ENCODE measurements around the gene EPOP.

EPOP gene

GRCh38 chr17:38673707-38674013 lies 1.1 kb downstream of the EPOP start:
- no peak for DNase-seq (ENCODE audit: extremely low read depth, low read depth)
- no peak for TF ChIP-seq CTCF (IDR thresholded peaks at IDR 0.05; ENCODE audit: low read depth, low read length, missing control alignments)
- peak overlapping the region; percentile 58 for H3K4me3 ChIP-seq (replicated peaks; ENCODE audit: low read depth, low read length)

GRCh38 chr17:38672788-38673706 lies 1.7 kb downstream of the EPOP start:
- peak overlapping the region; percentile 58 for H3K4me3 ChIP-seq (replicated peaks; ENCODE audit: low read depth, low read length)
- no peak for TF ChIP-seq CTCF (IDR thresholded peaks at IDR 0.05; ENCODE audit: low read depth, low read length, missing control alignments)
- DNase-seq (ENCODE audit: extremely low read depth, low read depth), result no peak

- no peak overlapping the region for H3K4me3 ChIP-seq (replicated peaks; ENCODE audit: low read depth, low read length)
- no peak for TF ChIP-seq CTCF (IDR thresholded peaks at IDR 0.05; ENCODE audit: low read depth, low read length, missing control alignments)
- no peak for DNase-seq (ENCODE audit: extremely low read depth, low read depth)
Measured at GRCh38 chr17:38671939-38672720, 2.6 kb downstream of the EPOP start.

GRCh38 chr17:38669520-38669919 lies 5.2 kb downstream of the EPOP start:
- no peak for TF ChIP-seq CTCF (IDR thresholded peaks at IDR 0.05; ENCODE audit: low read depth, low read length, missing control alignments)
- DNase-seq (ENCODE audit: extremely low read depth, low read depth), result no peak
- H3K4me3 ChIP-seq (replicated peaks; ENCODE audit: low read depth, low read length), result no peak overlapping the region

- DNase-seq (ENCODE audit: extremely low read depth, low read depth), result no peak
- TF ChIP-seq CTCF (IDR thresholded peaks at IDR 0.05; ENCODE audit: low read depth, low read length, missing control alignments), result no peak
- no peak overlapping the region for H3K4me3 ChIP-seq (replicated peaks; ENCODE audit: low read depth, low read length)
Measured at GRCh38 chr17:38667787-38668122, 7.0 kb downstream of the EPOP start.

- peak; percentile 100 for TF ChIP-seq CTCF (IDR thresholded peaks at IDR 0.05; ENCODE audit: low read depth, low read length, missing control alignments)
- no peak overlapping the region for H3K4me3 ChIP-seq (replicated peaks; ENCODE audit: low read depth, low read length)
- DNase-seq (ENCODE audit: extremely low read depth, low read depth), result peak; percentile 35
Measured at GRCh38 chr17:38667099-38667786, 7.5 kb downstream of the EPOP start.

Measured in HFF-Myc (cell line).